Endothelial cell of umbilical vein (primary cell): ENCODE measurements around the gene PAM16.
"Not testable (repeated sequence)": the region's sequence is repeated elsewhere in the genome, so short reads cannot be mapped to it uniquely, and the experiment has no call there.

ENCODE experiments used
- CTCF ChIP-seq, 2 donors: IDR thresholded peaks; 1 replicate in 1 of 2; 2 replicates in 1 of 2; pipeline ENCODE4 v1.5.1; 2011; ENCODE audit warnings: low read length in 2 of 2, mild to moderate bottlenecking in 2 of 2, moderate library complexity in 2 of 2, control low read depth in 1 of 2, inconsistent platforms in 1 of 2, low read depth in 1 of 2; ENCODE audit not compliant: insufficient read depth in 1 of 2; ENCODE audit errors: extremely low read depth in 1 of 2
- EZH2 ChIP-seq: IDR thresholded peaks from 2 replicates; pipeline ENCODE4 v1.6.1; 2012; ENCODE audit warnings: borderline replicate concordance, low read depth, mild to moderate bottlenecking, moderate library complexity, low read length, inconsistent platforms; ENCODE audit not compliant: severe bottlenecking
- JUN ChIP-seq: IDR thresholded peaks from 2 replicates; pipeline ENCODE4 v1.6.1; 2011; ENCODE audit warnings: borderline replicate concordance, low read depth; ENCODE audit not compliant: insufficient read length, insufficient read depth
- MAX ChIP-seq: IDR thresholded peaks from 2 replicates; pipeline ENCODE4 v1.6.1; 2011; ENCODE audit not compliant: insufficient read depth, insufficient read length
- MYC ChIP-seq: IDR thresholded peaks from one replicate; pipeline ENCODE4 v1.6.1; 2011; ENCODE audit warnings: mild to moderate bottlenecking, low read depth, low read length
- POLR2A ChIP-seq: IDR thresholded peaks from 2 replicates; pipeline ENCODE4 v1.6.1; 2012; ENCODE audit warnings: low read depth, mild to moderate bottlenecking, control low read depth, low read length
- POLR2AphosphoS5 ChIP-seq: IDR thresholded peaks from 2 replicates; pipeline ENCODE4 v1.6.1; 2012; ENCODE audit warnings: low read depth, mild to moderate bottlenecking, control low read depth, low read length, moderate library complexity; ENCODE audit not compliant: insufficient read depth

- not testable (repeated sequence) for TF ChIP-seq CTCF (IDR thresholded peaks at IDR 0.05; ENCODE audit: extremely low read depth in 1 of 2, insufficient read depth in 1 of 2, low read depth in 1 of 2, low read length in 2 of 2); MYC; POLR2A; EZH2; MAX; POLR2AphosphoS5; JUN
Observed at GRCh38 chr16:4333714-4334113, 17.4 kb downstream of the PAM16 start.
